NCI-H226 (cell line): Measurements from ENCODE around the gene ATOX1.
"Not testable (repeated sequence)": the region's sequence is repeated elsewhere in the genome, so short reads cannot be mapped to it uniquely, and the experiment has no call there.

Source experiments
- DNase-seq: peaks from one replicate; pipeline ENCODE4 v3.0.0-alpha.2; 2015

The ATOX1 gene

GRCh38 chr5:151729597-151729996 lies 28.8 kb downstream of the ATOX1 start:
- peak; percentile 74 for DNase-seq

- DNase-seq: no peak
Observed at GRCh38 chr5:151724360-151724759, 34.1 kb downstream of the ATOX1 start.

GRCh38 chr5:151722546-151722945 lies 35.9 kb downstream of the ATOX1 start:
- DNase-seq: no peak

- DNase-seq: no peak
Observed at GRCh38 chr5:151721812-151722391, 36.5 kb downstream of the ATOX1 start.

- DNase-seq: no peak
Observed at GRCh38 chr5:151721087-151721646, 37.3 kb downstream of the ATOX1 start.

- no peak for DNase-seq
Observed at GRCh38 chr5:151720215-151720614, 38.2 kb downstream of the ATOX1 start.

GRCh38 chr5:151719228-151720000 lies 39.0 kb downstream of the ATOX1 start:
- no peak for DNase-seq

- no peak for DNase-seq
Observed at GRCh38 chr5:151718646-151719045, 39.8 kb downstream of the ATOX1 start.

GRCh38 chr5:151718153-151718552 lies 40.3 kb downstream of the ATOX1 start:
- DNase-seq: no peak

GRCh38 chr5:151717416-151717815 lies 41.0 kb downstream of the ATOX1 start:
- no peak for DNase-seq

- DNase-seq: no peak
Observed at GRCh38 chr5:151709109-151709735, 49.2 kb downstream of the ATOX1 start.

GRCh38 chr5:151708126-151708525 lies 50.3 kb downstream of the ATOX1 start:
- no peak for DNase-seq

GRCh38 chr5:151707567-151707966 lies 50.9 kb downstream of the ATOX1 start:
- DNase-seq: no peak

- peak; percentile 76 for DNase-seq
Observed at GRCh38 chr5:151706906-151707305, 51.5 kb downstream of the ATOX1 start.

- no peak for DNase-seq
Observed at GRCh38 chr5:151703780-151704179, 54.7 kb downstream of the ATOX1 start.

GRCh38 chr5:151703227-151703626 lies 55.2 kb downstream of the ATOX1 start:
- DNase-seq: no peak

GRCh38 chr5:151700820-151701219 lies 57.6 kb downstream of the ATOX1 start:
- DNase-seq: no peak

- DNase-seq: no peak
Observed at GRCh38 chr5:151700296-151700695, 58.1 kb downstream of the ATOX1 start.

- peak; percentile 99 for DNase-seq
Observed at GRCh38 chr5:151699071-151699901, 59.1 kb downstream of the ATOX1 start.

- DNase-seq: not testable (repeated sequence)
Observed at GRCh38 chr5:151698081-151698480, 60.4 kb downstream of the ATOX1 start.

GRCh38 chr5:151697452-151697851 lies 61.0 kb downstream of the ATOX1 start:
- no peak for DNase-seq

GRCh38 chr5:151696470-151697061 lies 61.9 kb downstream of the ATOX1 start:
- DNase-seq: no peak

GRCh38 chr5:151695464-151695863 lies 63.0 kb downstream of the ATOX1 start:
- no peak for DNase-seq
